HEK293T (cell line): ENCODE data around the gene TLE3.

Experiments
- ARNT ChIP-seq: fragments of 450-650 bp; IDR thresholded peaks from 2 replicates; pipeline ENCODE4 v1.6.1; 2017; ENCODE audit warnings: mild to moderate bottlenecking
- BHLHE40 ChIP-seq: fragments of 450-650 bp; IDR thresholded peaks from 2 replicates; pipeline ENCODE4 v1.6.1; 2016; ENCODE audit warnings: mild to moderate bottlenecking, moderate library complexity, borderline replicate concordance
- ELF4 ChIP-seq: fragments of 450-650 bp; IDR thresholded peaks from 2 replicates; pipeline ENCODE4 v1.6.1; 2017; ENCODE audit warnings: antibody characterized with exemption
- FOXA1 ChIP-seq: fragments of 450-650 bp; IDR thresholded peaks from 2 replicates; pipeline ENCODE4 v1.6.1; 2016; ENCODE audit warnings: mild to moderate bottlenecking
- FOXK2 ChIP-seq: fragments of 450-650 bp; IDR thresholded peaks from 2 replicates; pipeline ENCODE4 v1.6.1; 2016; ENCODE audit warnings: mild to moderate bottlenecking
- FOXM1 ChIP-seq: fragments of 450-650 bp; IDR thresholded peaks from 2 replicates; pipeline ENCODE4 v1.6.1; 2017; ENCODE audit warnings: mild to moderate bottlenecking, borderline replicate concordance
- HDGF ChIP-seq: fragments of 450-650 bp; IDR thresholded peaks from 2 replicates; pipeline ENCODE4 v1.6.1; 2017; ENCODE audit warnings: antibody characterized with exemption, borderline replicate concordance
- L3MBTL2 ChIP-seq: fragments of 450-650 bp; conservative IDR thresholded peaks from 2 replicates; pipeline ENCODE4 v1.6.1; 2016; ENCODE audit warnings: mild to moderate bottlenecking
- LEF1 ChIP-seq: fragments of 450-650 bp; IDR thresholded peaks from 2 replicates; pipeline ENCODE4 v1.6.1; 2017; ENCODE audit warnings: mild to moderate bottlenecking, borderline replicate concordance
- NFRKB ChIP-seq: fragments of 450-650 bp; IDR thresholded peaks from 2 replicates; pipeline ENCODE4 v1.6.1; 2016; ENCODE audit warnings: mild to moderate bottlenecking, moderate library complexity
- SP1 ChIP-seq: fragments of 450-650 bp; IDR thresholded peaks from 2 replicates; pipeline ENCODE4 v1.6.1; 2017
- SUZ12 ChIP-seq: fragments of 450-650 bp; IDR thresholded peaks from 2 replicates; pipeline ENCODE4 v1.6.1; 2016; ENCODE audit warnings: mild to moderate bottlenecking
- TARDBP ChIP-seq: fragments of 450-650 bp; IDR thresholded peaks from 2 replicates; pipeline ENCODE4 v1.6.1; 2016
- ZNF384 ChIP-seq: fragments of 450-650 bp; IDR thresholded peaks from 2 replicates; pipeline ENCODE4 v1.6.1; 2016

DNA sequence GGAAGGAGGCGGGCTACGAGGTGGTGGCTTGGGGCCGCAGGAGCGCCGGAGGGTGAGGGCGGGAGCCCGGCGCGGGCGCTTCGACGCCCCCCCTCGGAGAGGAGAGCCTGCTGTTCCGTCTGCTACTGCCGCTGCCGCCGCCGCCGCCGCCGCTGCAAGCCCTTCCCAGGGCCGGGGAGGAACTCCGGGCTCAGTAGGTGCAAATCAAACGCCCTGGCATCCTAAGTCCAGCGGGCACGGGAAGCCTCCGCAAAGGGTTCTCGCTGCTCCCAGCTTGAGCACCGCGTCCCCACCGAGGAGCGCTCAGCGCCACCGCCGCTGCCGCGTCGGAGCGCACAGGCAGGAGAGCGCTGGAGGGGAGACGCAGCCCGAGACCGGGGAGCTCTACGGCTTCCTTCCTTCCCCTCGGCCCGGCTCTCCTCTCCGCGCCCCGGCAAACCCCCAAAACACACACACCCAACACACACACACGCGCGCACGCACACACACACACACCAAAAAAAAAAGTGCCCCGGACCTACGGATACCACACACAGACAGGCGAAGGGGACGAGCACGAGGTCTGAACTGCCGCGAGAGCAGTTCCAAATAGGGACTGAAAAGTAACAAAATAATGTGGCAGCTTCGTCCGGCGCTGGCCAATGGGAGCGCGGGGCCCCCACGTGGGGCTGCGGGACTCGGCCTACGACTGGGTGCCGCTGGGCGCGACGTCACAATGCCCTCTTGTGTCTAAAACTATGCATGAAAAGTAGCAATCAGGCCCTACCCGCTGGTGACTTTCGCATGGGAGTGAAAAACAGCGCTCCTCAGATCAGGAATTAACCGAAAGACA is at the start of gene TLE3:
- TF ChIP-seq ELF4, result no peak; the same call in 1 of the 2 replicates
- TF ChIP-seq SUZ12, result no peak
- no peak for TF ChIP-seq LEF1
- peak; percentile 99 for TF ChIP-seq L3MBTL2
- no peak for TF ChIP-seq TARDBP
- TF ChIP-seq FOXM1, result 0 out of 2 replicates have a peak, but pooled peaks have one; percentile 0
- no peak for TF ChIP-seq FOXK2
- TF ChIP-seq ARNT, result no peak
- TF ChIP-seq SP1, result no peak
- no peak for TF ChIP-seq HDGF
- TF ChIP-seq BHLHE40, result no peak
- TF ChIP-seq ZNF384, result no peak
- TF ChIP-seq NFRKB, result no peak
- TF ChIP-seq FOXA1, result no peak
